Measurements from ENCODE around the gene PSMB5.
A peak's percentile ranks its signal among the peaks of the same experiment; 100 is the strongest.

Gene PSMB5

GRCh38 chr14:23034498-23035302 lies at the start of gene PSMB5:
Gene PSMB5 (minus strand): TSS chr14:23034900. CDS start chr14:23034881, 19 bp downstream.
- FAIRE-seq: peak; percentile 95

- FAIRE-seq: no peak
These were observed 45.8 kb upstream of the PSMB5 start for GRCh38 chr14:23080474-23080873.

GRCh38 chr14:23079716-23080115 lies 45.0 kb upstream of the PSMB5 start:
- FAIRE-seq: no peak

- peak; percentile 82 for FAIRE-seq
These were observed 44.0 kb upstream of the PSMB5 start for GRCh38 chr14:23078692-23079116.

- FAIRE-seq: no peak
These were observed 43.3 kb upstream of the PSMB5 start for GRCh38 chr14:23077962-23078361.

- peak; percentile 86 for FAIRE-seq
These were observed 42.2 kb upstream of the PSMB5 start for GRCh38 chr14:23076785-23077408.

GRCh38 chr14:23074906-23075305 lies 40.2 kb upstream of the PSMB5 start:
- no peak for FAIRE-seq

- no peak for FAIRE-seq
These were observed 37.3 kb upstream of the PSMB5 start for GRCh38 chr14:23071921-23072539.

GRCh38 chr14:23071244-23071920 lies 36.7 kb upstream of the PSMB5 start:
- FAIRE-seq: peak; percentile 84

GRCh38 chr14:23070262-23071129 lies 35.8 kb upstream of the PSMB5 start:
- FAIRE-seq: no peak

- no peak for FAIRE-seq
These were observed 34.7 kb upstream of the PSMB5 start for GRCh38 chr14:23069413-23069806.

- peak; percentile 91 for FAIRE-seq
These were observed 34.2 kb upstream of the PSMB5 start for GRCh38 chr14:23068789-23069412.

GRCh38 chr14:23067847-23068788 lies 33.4 kb upstream of the PSMB5 start:
- no peak for FAIRE-seq

GRCh38 chr14:23066855-23067744 lies 32.4 kb upstream of the PSMB5 start:
- no peak for FAIRE-seq

GRCh38 chr14:23066368-23066767 lies 31.7 kb upstream of the PSMB5 start:
- no peak for FAIRE-seq

- no peak for FAIRE-seq
These were observed 28.9 kb upstream of the PSMB5 start for GRCh38 chr14:23063601-23064000.

GRCh38 chr14:23062002-23062401 lies 27.3 kb upstream of the PSMB5 start:
- FAIRE-seq: no peak

- no peak for FAIRE-seq
These were observed 26.0 kb upstream of the PSMB5 start for GRCh38 chr14:23060536-23061260.

All from G401.6 (cell line).